ENCODE measurements around the gene DQX1. TPM values are rescaled to one million over a fixed set of nuclear protein-coding genes. Genes with fewer than 3 reads are reported as not detected.

DQX1 gene
- total RNA-seq, 6 experiments from 2014 or later, result 0.14 to 0.40 TPM; not detected in 4

GRCh38 chr2:74552914-74553811, 27.1 kb upstream of the DQX1 start:
- peaks cover 7% of the 10 kb centered on the region for H3K27me3 Mint-ChIP-seq (ENCODE audit: insufficient read depth)
- peak overlapping the region; percentile 91 for H3K4me3 Mint-ChIP-seq
- peaks cover 13% of the 10 kb centered on the region for H3K36me3 Mint-ChIP-seq (ENCODE audit: low read depth)
- no peak for TF ChIP-seq CTCF (IDR thresholded peaks at IDR 0.05)
- H3K4me1 Mint-ChIP-seq (ENCODE audit: low read depth), result peaks cover 41% of the 10 kb centered on the region
- peak overlapping the region; percentile 84 for H3K27ac Mint-ChIP-seq
- no peak for DNase-seq
- H3K9me3 Mint-ChIP-seq, result no peaks in the 10 kb centered on the region

- Mint-ChIP-seq H3K4me1 (ENCODE audit: low read depth) (peaks cover 44% of the 10 kb centered on the region), H3K4me3 (peak overlapping the region; percentile 91), H3K9me3 (no peaks in the 10 kb centered on the region), H3K27ac (peak overlapping the region; percentile 84), H3K36me3 (ENCODE audit: low read depth) (peaks cover 16% of the 10 kb centered on the region), H3K27me3 (ENCODE audit: insufficient read depth) (peaks cover 5% of the 10 kb centered on the region)
- TF ChIP-seq CTCF (IDR thresholded peaks at IDR 0.05), result no peak
- no peak for DNase-seq
Measured at GRCh38 chr2:74551942-74552913, 26.2 kb upstream of the DQX1 start.

GRCh38 chr2:74551530-74551929, 25.5 kb upstream of the DQX1 start:
- Mint-ChIP-seq H3K4me1 (ENCODE audit: low read depth) (peaks cover 44% of the 10 kb centered on the region), H3K27me3 (ENCODE audit: insufficient read depth) (peaks cover 5% of the 10 kb centered on the region), H3K36me3 (ENCODE audit: low read depth) (peaks cover 18% of the 10 kb centered on the region), H3K4me3 (peak overlapping the region; percentile 91), H3K9me3 (no peaks in the 10 kb centered on the region), H3K27ac (peak overlapping the region; percentile 28)
- TF ChIP-seq CTCF (IDR thresholded peaks at IDR 0.05), result no peak
- no peak for DNase-seq

- Mint-ChIP-seq H3K36me3 (ENCODE audit: low read depth) (peaks cover 18% of the 10 kb centered on the region), H3K27me3 (ENCODE audit: insufficient read depth) (peaks cover 5% of the 10 kb centered on the region), H3K4me1 (ENCODE audit: low read depth) (peaks cover 50% of the 10 kb centered on the region), H3K4me3 (peak overlapping the region; percentile 73), H3K9me3 (no peaks in the 10 kb centered on the region), H3K27ac (peak overlapping the region; percentile 48; the same call in 1 of the 2 replicates)
- DNase-seq, result no peak
- TF ChIP-seq CTCF (IDR thresholded peaks at IDR 0.05), result no peak
Measured at GRCh38 chr2:74550231-74550630, 24.2 kb upstream of the DQX1 start.
